H1 (cell line): ENCODE data around the gene R3HDM4. TPM values are rescaled to one million over a fixed set of nuclear protein-coding genes. Genes with fewer than 3 reads are reported as not detected.

Experiments
- CTCF ChIA-PET: fragments of 300-600 bp; sonication (Branson Sonifier 250); formaldehyde crosslinking; loops from one replicate; lab custom pipeline; 2021; ENCODE audit not compliant: partially characterized antibody; lab: Charles Lee
- POLR2A ChIA-PET: fragments of 300-600 bp; sonication (Branson Sonifier 250); formaldehyde crosslinking; loops from one replicate; lab custom pipeline; 2021; ENCODE audit warnings: inconsistent platforms; ENCODE audit not compliant: partially characterized antibody; lab: Charles Lee
- DNase-seq, 2 experiments: peaks; one replicate each; pipeline versions ENCODE4 v3.0.0 to v3.0.0-alpha.2; 2010 to 2022; ENCODE audit warnings: low spot score in 2 of 2, low read depth in 1 of 2, mixed read lengths in 1 of 2
- FAIRE-seq: peaks from 2 replicates; lab custom pipeline; 2011; peaks lifted over from hg19 to GRCh38; lab: Jason Lieb, UNC
- H2AFZ ChIP-seq: 2 replicates; pipeline ENCODE4 v1.8.1; 2012; ENCODE audit warnings: low read length, inconsistent platforms
- H2AK5ac ChIP-seq: 2 replicates; pipeline ENCODE4 v1.6.1; 2013; ENCODE audit warnings: low read depth, low read length
- H2BK120ac ChIP-seq: replicated peaks from 2 replicates; pipeline ENCODE3; 2013; ENCODE audit warnings: low read depth, low read length, inconsistent platforms
- H2BK12ac ChIP-seq: 2 replicates; pipeline ENCODE4 v1.6.1; 2013; ENCODE audit warnings: low read depth, low read length
- H2BK15ac ChIP-seq: 2 replicates; pipeline ENCODE4 v1.6.1; 2013; ENCODE audit warnings: low read length
- H2BK20ac ChIP-seq: 2 replicates; pipeline ENCODE4 v1.6.1; 2013; ENCODE audit warnings: low read length
- H2BK5ac ChIP-seq: 2 replicates; pipeline ENCODE4 v1.6.1; 2013; ENCODE audit warnings: low read depth, low read length
- H3K14ac ChIP-seq: 2 replicates; pipeline ENCODE4 v1.6.1; 2013; ENCODE audit warnings: inconsistent platforms; ENCODE audit not compliant: insufficient read length
- H3K18ac ChIP-seq: 2 replicates; pipeline ENCODE4 v1.6.1; 2013; ENCODE audit warnings: low read length; ENCODE audit errors: extremely low read depth
- H3K23ac ChIP-seq: 2 replicates; pipeline ENCODE4 v1.6.1; 2013; ENCODE audit warnings: inconsistent platforms; ENCODE audit not compliant: insufficient read length
- H3K23me2 ChIP-seq: 2 replicates; pipeline ENCODE4 v1.6.1; 2013; ENCODE audit warnings: low read depth, low read length
- H3K27ac ChIP-seq: 2 replicates; pipeline ENCODE4 v1.6.1; 2011; ENCODE audit warnings: low read depth, low read length, inconsistent platforms
- H3K27me3 ChIP-seq, 4 experiments: replicated peaks in 1 of 4; 1 replicate in 1 of 4; 2 replicates in 3 of 4; pipeline versions ENCODE4 v1.6.1 to v1.8.1; 2011 to 2013; ENCODE audit warnings: low read length in 3 of 4, mild to moderate bottlenecking in 3 of 4, inconsistent platforms in 2 of 4, mixed read lengths in 2 of 4, moderate library complexity in 1 of 4; ENCODE audit not compliant: control insufficient read depth in 3 of 4, insufficient read depth in 3 of 4; ENCODE audit errors: extremely low read depth in 1 of 4
- H3K36me3 ChIP-seq, 4 experiments: 2 replicates each; pipeline versions ENCODE4 v1.6.1 to v1.8.1; 2011 to 2013; ENCODE audit warnings: mild to moderate bottlenecking in 4 of 4, low read length in 3 of 4, moderate library complexity in 2 of 4, control low read depth in 1 of 4, inconsistent platforms in 1 of 4; ENCODE audit not compliant: insufficient read depth in 4 of 4, control insufficient read depth in 2 of 4
- H3K4ac ChIP-seq: replicated peaks from 2 replicates; pipeline ENCODE3; 2013; ENCODE audit warnings: low read length, low read depth, mixed read lengths, inconsistent platforms; ENCODE audit not compliant: insufficient read length
- H3K4me1 ChIP-seq, 4 experiments: replicated peaks in 1 of 4; 1 replicate in 1 of 4; 2 replicates in 3 of 4; pipeline versions ENCODE4 v1.6.1 to v1.8.1; 2011 to 2013; ENCODE audit warnings: low read length in 3 of 4, inconsistent platforms in 2 of 4, mixed read lengths in 1 of 4; ENCODE audit not compliant: insufficient read depth in 4 of 4, control insufficient read depth in 3 of 4
- H3K4me2 ChIP-seq, 2 experiments: 2 replicates each; pipeline versions ENCODE4 v1.6.1 to v1.8.1; 2011 to 2013; ENCODE audit warnings: low read depth in 2 of 2, low read length in 2 of 2, control low read depth in 1 of 2, inconsistent platforms in 1 of 2, mild to moderate bottlenecking in 1 of 2; ENCODE audit not compliant: insufficient read depth in 1 of 2
- H3K4me3 ChIP-seq, 4 experiments: fragments of 200-600, 300-600 bp in 1 of 4; sonication (generic), shearing (Covaris generic), sonication (Bioruptor Twin) in 1 of 4; 2 replicates each; pipeline versions ENCODE4 v1.5.1 to v1.8.1; 2011 to 2016; ENCODE audit warnings: low read length in 4 of 4, low read depth in 3 of 4, control low read depth in 2 of 4, inconsistent platforms in 2 of 4, mild to moderate bottlenecking in 2 of 4, mixed read lengths in 1 of 4, moderate library complexity in 1 of 4; ENCODE audit not compliant: insufficient read depth in 2 of 4; ENCODE audit errors: extremely low read depth in 1 of 4
- H3K56ac ChIP-seq: replicated peaks from 2 replicates; pipeline ENCODE3; 2013; ENCODE audit warnings: low read depth, mild to moderate bottlenecking, mixed read lengths, low read length, inconsistent platforms; ENCODE audit not compliant: insufficient read length
- H3K79me1 ChIP-seq: 2 replicates; pipeline ENCODE4 v1.6.1; 2013; ENCODE audit warnings: low read depth, low read length, control low read depth
- H3K79me2 ChIP-seq, 2 experiments: 2 replicates each; pipeline versions ENCODE4 v1.6.1 to v1.8.1; 2012 to 2013; ENCODE audit warnings: low read length in 2 of 2, mild to moderate bottlenecking in 2 of 2, inconsistent platforms in 1 of 2; ENCODE audit not compliant: insufficient read depth in 2 of 2, control insufficient read depth in 1 of 2
- H3K9ac ChIP-seq, 4 experiments: replicated peaks in 1 of 4; 1 replicate in 1 of 4; 2 replicates in 3 of 4; pipeline versions ENCODE4 v1.6.1 to v1.8.1; 2011 to 2013; ENCODE audit warnings: low read depth in 3 of 4, low read length in 3 of 4, control low read depth in 2 of 4, mild to moderate bottlenecking in 2 of 4, moderate library complexity in 2 of 4, inconsistent platforms in 1 of 4; ENCODE audit errors: extremely low read depth in 1 of 4
- H3K9me3 ChIP-seq, 2 experiments: 2 replicates each; pipeline versions ENCODE4 v1.6.1 to v1.8.1; 2012 to 2013; ENCODE audit warnings: mild to moderate bottlenecking in 2 of 2, moderate library complexity in 2 of 2, control low read depth in 1 of 2, inconsistent platforms in 1 of 2, low read depth in 1 of 2, low read length in 1 of 2, mixed read lengths in 1 of 2; ENCODE audit not compliant: insufficient read depth in 2 of 2
- H4K20me1 ChIP-seq, 2 experiments: replicated peaks in 1 of 2; 2 replicates each; pipeline versions ENCODE3 to v1.8.1; 2011 to 2013; ENCODE audit warnings: inconsistent platforms in 2 of 2, low read length in 2 of 2, mild to moderate bottlenecking in 1 of 2; ENCODE audit not compliant: insufficient read depth in 2 of 2, control insufficient read depth in 1 of 2
- H4K5ac ChIP-seq: 2 replicates; pipeline ENCODE4 v1.6.1; 2013; ENCODE audit warnings: low read length, low read depth, mixed read lengths, inconsistent platforms; ENCODE audit not compliant: insufficient read length
- H4K8ac ChIP-seq: 2 replicates; pipeline ENCODE4 v1.8.0; 2013; ENCODE audit warnings: mild to moderate bottlenecking, moderate library complexity, low read length, inconsistent platforms; ENCODE audit not compliant: insufficient read depth; ENCODE audit errors: extremely low read depth
- H4K91ac ChIP-seq: replicated peaks from 2 replicates; pipeline ENCODE3; 2013; ENCODE audit warnings: low read length, mixed read lengths, inconsistent platforms; ENCODE audit not compliant: insufficient read length
- ATF3 ChIP-seq: IDR thresholded peaks from 2 replicates; pipeline ENCODE4 v1.6.1; 2011; ENCODE audit warnings: low read depth, mild to moderate bottlenecking, low read length; ENCODE audit not compliant: insufficient read depth
- CBX8 ChIP-seq: fragments of 300-800, 300-1000 bp; sonication (generic); IDR thresholded peaks from 2 replicates; pipeline ENCODE4 v1.7.1; 2016; ENCODE audit warnings: low read depth, low read length, borderline replicate concordance
- CHD2 ChIP-seq: IDR thresholded peaks from 2 replicates; pipeline ENCODE4 v1.6.1; 2012; ENCODE audit warnings: low read length, improper control_type of control experiment
- CREB1 ChIP-seq: IDR thresholded peaks from 2 replicates; pipeline ENCODE4 v1.6.1; 2012; ENCODE audit warnings: inconsistent platforms
- EGR1 ChIP-seq: IDR thresholded peaks from 2 replicates; pipeline ENCODE4 v1.6.1; 2011; ENCODE audit warnings: low read depth, low read length, borderline replicate concordance
- EZH2 ChIP-seq: fragments of 200-600 bp; sonication (generic); IDR thresholded peaks from 2 replicates; pipeline ENCODE4 v1.7.1; 2012; ENCODE audit warnings: low read depth, mild to moderate bottlenecking, moderate library complexity, low read length, inconsistent platforms; ENCODE audit not compliant: severe bottlenecking
- KDM4A ChIP-seq: IDR thresholded peaks from one replicate; pipeline ENCODE4 v1.7.1; 2012; ENCODE audit warnings: low read depth, mild to moderate bottlenecking, moderate library complexity, low read length, inconsistent platforms; ENCODE audit not compliant: severe bottlenecking
- KDM5A ChIP-seq: fragments of 200-600 bp; IDR thresholded peaks from 2 replicates; pipeline ENCODE4 v1.7.1; 2012; ENCODE audit warnings: mild to moderate bottlenecking, low read length, inconsistent platforms, mixed read lengths
- NANOG ChIP-seq: IDR thresholded peaks from 2 replicates; pipeline ENCODE4 v1.6.1; 2011; ENCODE audit warnings: low read length, low read depth, mild to moderate bottlenecking, inconsistent platforms; ENCODE audit not compliant: insufficient read depth, poor library complexity, severe bottlenecking
- RNF2 ChIP-seq: fragments of 200-900, 300-1000 bp; sonication (generic); IDR thresholded peaks from 2 replicates; pipeline ENCODE4 v1.7.1; 2016; ENCODE audit warnings: borderline replicate concordance, low read depth, mild to moderate bottlenecking, antibody characterized with exemption, low read length; ENCODE audit not compliant: poor library complexity, severe bottlenecking; ENCODE audit errors: missing control alignments
- SAP30 ChIP-seq: fragments of 300-600 bp; sonication (generic); IDR thresholded peaks from 2 replicates; pipeline ENCODE4 v1.7.1; 2012; ENCODE audit warnings: low read length, moderate library complexity, mild to moderate bottlenecking, inconsistent platforms; ENCODE audit not compliant: insufficient read depth, insufficient replicate concordance
- SUZ12 ChIP-seq: fragments of 200-600 bp; sonication (generic); IDR thresholded peaks from 2 replicates; pipeline ENCODE4 v1.6.1; 2012; ENCODE audit warnings: mild to moderate bottlenecking, inconsistent platforms, low read length, moderate library complexity, mixed read lengths
- TEAD4 ChIP-seq: IDR thresholded peaks from 2 replicates; pipeline ENCODE4 v1.6.1; 2012; ENCODE audit warnings: low read depth, low read length, inconsistent platforms, mixed read lengths
- WGBS, 2 experiments: shearing (Covaris generic) in 1 of 2; methylation state at CpG; one replicate each; pipeline versions ENCODE4 v1.1.6 to v1.1.7; 2013 to 2015; ENCODE audit warnings: low lambda C conversion rate in 2 of 2, mixed read lengths in 2 of 2, inconsistent platforms in 1 of 2, low coverage in 1 of 2, missing lambda C conversion rate in 1 of 2; ENCODE audit not compliant: insufficient replicate concordance in 2 of 2, insufficient coverage in 1 of 2, insufficient read length in 1 of 2; ENCODE audit errors: extremely low coverage in 1 of 2, missing lambda C conversion rate in 1 of 2; 5-methylcytosine and 5-hydroxymethylcytosine counted together
- polyA plus RNA-seq, 7 experiments: library from polyadenylated mRNA; depleted of rRNA in 3 of 7; stranded (reverse) in 5 of 7; unstranded in 2 of 7; fragments of >200 nt in 5 of 7; fragments of 200-250 nt in 2 of 7; gene quantifications; 1 replicate in 5 of 7; 2 replicates in 1 of 7; 4 replicates in 1 of 7; pipeline versions ENCODE4 v1.2.1 to v1.2.3, GENCODE V29; 2011 to 2013; ENCODE audit warnings: missing spikeins in 2 of 7, mixed read lengths in 2 of 7
- total RNA-seq: library from RNA; stranded (reverse); fragmentation: NEBNext Ultra II Directional; extraction: Animal tissue kit (Norgen Biotek cat#: 25700); gene quantifications from 2 replicates; pipeline ENCODE4 v1.2.1, GENCODE V29; 2021

R3HDM4 gene
- total and polyA plus RNA-seq, 2 of the 8 experiments (the other 6 are each of a cell fraction or from before 2014, with no cell fraction given), result 76.8 to 102 TPM

- H3K9me3 ChIP-seq, result no peaks in the 10 kb centered on the region
- peaks cover 0 to 9% of the 10 kb centered on the region in 2 experiments; a peak in 2 of 4 replicates for H3K79me2 ChIP-seq
- no peak overlapping the region for H4K91ac ChIP-seq
- ChIA-PET CTCF (interaction anchor here (1.1 kb wide), 1 partner anchor 24 kb away, joined by 3 read pairs; no protein-coding TSS in a partner anchor), POLR2A (no interaction called here)
- no peak overlapping the region for H2BK20ac ChIP-seq
- H3K27ac ChIP-seq, result no peak overlapping the region
- no peak overlapping the region for H3K9ac ChIP-seq
- DNase-seq (no peak), FAIRE-seq (no peak)
- H3K23me2 ChIP-seq, result peaks cover 3% of the 10 kb centered on the region; the same call in 1 of the 2 replicates
- H4K5ac ChIP-seq, result no peak overlapping the region
- no peak overlapping the region for H3K14ac ChIP-seq
- no peak overlapping the region for H2BK120ac ChIP-seq
- H2AK5ac ChIP-seq, result peak overlapping the region; percentile 24; the same call in 1 of the 2 replicates
- H4K8ac ChIP-seq, result peak overlapping the region; percentile 35; the same call in 1 of the 2 replicates
- H3K79me1 ChIP-seq, result no peaks in the 10 kb centered on the region; the same call in 1 of the 2 replicates
- H2BK15ac ChIP-seq, result no peak overlapping the region; the same call in 1 of the 2 replicates
- peaks cover 0 to 11% (median 5%) of the 10 kb centered on the region in 4 experiments; a peak in 5 of 7 replicates for H3K4me1 ChIP-seq
- H2BK12ac ChIP-seq, result 0 out of 2 replicates have a peak overlapping the region, but pooled peaks have one; percentile 39
- no peak overlapping the region for H3K23ac ChIP-seq
- 92% methylated on average over 15 of the region's 15 CpGs; no CpG with 5 or more reads in 1 of the 2 experiments for WGBS, 2 experiments
- H2AFZ ChIP-seq, result no peak overlapping the region
- H3K18ac ChIP-seq, result no peak overlapping the region
- H2BK5ac ChIP-seq, result peak overlapping the region; percentile 52; the same call in 1 of the 2 replicates
- TF ChIP-seq TEAD4 (no peak), EZH2 (no peak), KDM5A (no peak), KDM4A (no peak), NANOG (no peak), ATF3 (no peak), EGR1 (no peak), SUZ12 (no peak), CBX8 (no peak), CHD2 (no peak), RNF2 (no peak), CREB1 (no peak), SAP30 (no peak)
- H3K36me3 ChIP-seq, result peaks cover 0 to 13% (median 2%) of the 10 kb centered on the region in 4 experiments; a peak in 2 of 8 replicates
- H3K56ac ChIP-seq, result no peak overlapping the region
- no peaks in the 10 kb centered on the region for H3K27me3 ChIP-seq
- H3K4ac ChIP-seq, result no peak overlapping the region
- H3K4me2 ChIP-seq, result no peak overlapping the region
- H3K4me3 ChIP-seq, result no peak overlapping the region
- peaks cover 13 to 27% of the 10 kb centered on the region in 2 experiments for H4K20me1 ChIP-seq
These were observed 13.0 kb downstream of the R3HDM4 start for GRCh38 chr19:900043-900301.
